ENCODE results near the gene MYO5C.

Gene MYO5C

GRCh38 chr15:52150871-52151270 lies 144.7 kb downstream of the MYO5C start:
- no peak for DNase-seq (ENCODE audit: low read depth in 3 of 3)

- no peak for DNase-seq (ENCODE audit: low read depth in 3 of 3)
Measured at GRCh38 chr15:52150043-52150825, 145.4 kb downstream of the MYO5C start.

GRCh38 chr15:52148403-52148802 lies 147.2 kb downstream of the MYO5C start:
- no peak for DNase-seq (ENCODE audit: low read depth in 3 of 3)

- no peak for DNase-seq (ENCODE audit: low read depth in 3 of 3)
Measured at GRCh38 chr15:52146776-52147175, 148.8 kb downstream of the MYO5C start.

GRCh38 chr15:52146261-52146660 lies 149.3 kb downstream of the MYO5C start:
- no peak for DNase-seq (ENCODE audit: low read depth in 3 of 3)

GRCh38 chr15:52144656-52145178 lies 150.9 kb downstream of the MYO5C start:
- DNase-seq (ENCODE audit: low read depth in 3 of 3) = no peak

GRCh38 chr15:52143873-52144272 lies 151.7 kb downstream of the MYO5C start:
- DNase-seq (ENCODE audit: low read depth in 3 of 3) = no peak

Measured in stimulated activated CD4-positive, alpha-beta T cell treated with anti-CD3 and anti-CD28 coated beads, TNF-alpha, amount 100 ng/mL, for 4 hours (primary cell).